H1 (cell line): ENCODE data around the gene SSRP1. TPM values are rescaled to one million over a fixed set of nuclear protein-coding genes. Genes with fewer than 3 reads are reported as not detected.
A peak's percentile ranks its signal among the peaks of the same experiment; 100 is the strongest.

ENCODE experiments used
- CTCF ChIA-PET: fragments of 300-600 bp; sonication (Branson Sonifier 250); formaldehyde crosslinking; loops from one replicate; lab custom pipeline; 2021; ENCODE audit not compliant: partially characterized antibody; lab: Charles Lee
- POLR2A ChIA-PET: fragments of 300-600 bp; sonication (Branson Sonifier 250); formaldehyde crosslinking; loops from one replicate; lab custom pipeline; 2021; ENCODE audit warnings: inconsistent platforms; ENCODE audit not compliant: partially characterized antibody; lab: Charles Lee
- DNase-seq, 2 experiments: peaks; one replicate each; pipeline versions ENCODE4 v3.0.0 to v3.0.0-alpha.2; 2010 to 2022; ENCODE audit warnings: low spot score in 2 of 2, low read depth in 1 of 2, mixed read lengths in 1 of 2
- FAIRE-seq: peaks from 2 replicates; lab custom pipeline; 2011; peaks lifted over from hg19 to GRCh38; lab: Jason Lieb, UNC
- H2AFZ ChIP-seq: 2 replicates; pipeline ENCODE4 v1.8.1; 2012; ENCODE audit warnings: low read length, inconsistent platforms
- H2AK5ac ChIP-seq: 2 replicates; pipeline ENCODE4 v1.6.1; 2013; ENCODE audit warnings: low read depth, low read length
- H2BK120ac ChIP-seq: replicated peaks from 2 replicates; pipeline ENCODE3; 2013; ENCODE audit warnings: low read depth, low read length, inconsistent platforms
- H2BK12ac ChIP-seq: 2 replicates; pipeline ENCODE4 v1.6.1; 2013; ENCODE audit warnings: low read depth, low read length
- H2BK15ac ChIP-seq: 2 replicates; pipeline ENCODE4 v1.6.1; 2013; ENCODE audit warnings: low read length
- H2BK20ac ChIP-seq: 2 replicates; pipeline ENCODE4 v1.6.1; 2013; ENCODE audit warnings: low read length
- H2BK5ac ChIP-seq: 2 replicates; pipeline ENCODE4 v1.6.1; 2013; ENCODE audit warnings: low read depth, low read length
- H3K14ac ChIP-seq: 2 replicates; pipeline ENCODE4 v1.6.1; 2013; ENCODE audit warnings: inconsistent platforms; ENCODE audit not compliant: insufficient read length
- H3K18ac ChIP-seq: 2 replicates; pipeline ENCODE4 v1.6.1; 2013; ENCODE audit warnings: low read length; ENCODE audit errors: extremely low read depth
- H3K23ac ChIP-seq: 2 replicates; pipeline ENCODE4 v1.6.1; 2013; ENCODE audit warnings: inconsistent platforms; ENCODE audit not compliant: insufficient read length
- H3K23me2 ChIP-seq: 2 replicates; pipeline ENCODE4 v1.6.1; 2013; ENCODE audit warnings: low read depth, low read length
- H3K27ac ChIP-seq: 2 replicates; pipeline ENCODE4 v1.6.1; 2011; ENCODE audit warnings: low read depth, low read length, inconsistent platforms
- H3K27me3 ChIP-seq, 4 experiments: replicated peaks in 1 of 4; 1 replicate in 1 of 4; 2 replicates in 3 of 4; pipeline versions ENCODE4 v1.6.1 to v1.8.1; 2011 to 2013; ENCODE audit warnings: low read length in 3 of 4, mild to moderate bottlenecking in 3 of 4, inconsistent platforms in 2 of 4, mixed read lengths in 2 of 4, moderate library complexity in 1 of 4; ENCODE audit not compliant: control insufficient read depth in 3 of 4, insufficient read depth in 3 of 4; ENCODE audit errors: extremely low read depth in 1 of 4
- H3K36me3 ChIP-seq, 4 experiments: 2 replicates each; pipeline versions ENCODE4 v1.6.1 to v1.8.1; 2011 to 2013; ENCODE audit warnings: mild to moderate bottlenecking in 4 of 4, low read length in 3 of 4, moderate library complexity in 2 of 4, control low read depth in 1 of 4, inconsistent platforms in 1 of 4; ENCODE audit not compliant: insufficient read depth in 4 of 4, control insufficient read depth in 2 of 4
- H3K4ac ChIP-seq: replicated peaks from 2 replicates; pipeline ENCODE3; 2013; ENCODE audit warnings: low read length, low read depth, mixed read lengths, inconsistent platforms; ENCODE audit not compliant: insufficient read length
- H3K4me1 ChIP-seq, 4 experiments: replicated peaks in 1 of 4; 1 replicate in 1 of 4; 2 replicates in 3 of 4; pipeline versions ENCODE4 v1.6.1 to v1.8.1; 2011 to 2013; ENCODE audit warnings: low read length in 3 of 4, inconsistent platforms in 2 of 4, mixed read lengths in 1 of 4; ENCODE audit not compliant: insufficient read depth in 4 of 4, control insufficient read depth in 3 of 4
- H3K4me2 ChIP-seq, 2 experiments: 2 replicates each; pipeline versions ENCODE4 v1.6.1 to v1.8.1; 2011 to 2013; ENCODE audit warnings: low read depth in 2 of 2, low read length in 2 of 2, control low read depth in 1 of 2, inconsistent platforms in 1 of 2, mild to moderate bottlenecking in 1 of 2; ENCODE audit not compliant: insufficient read depth in 1 of 2
- H3K4me3 ChIP-seq, 4 experiments: fragments of 200-600, 300-600 bp in 1 of 4; sonication (generic), shearing (Covaris generic), sonication (Bioruptor Twin) in 1 of 4; 2 replicates each; pipeline versions ENCODE4 v1.5.1 to v1.8.1; 2011 to 2016; ENCODE audit warnings: low read length in 4 of 4, low read depth in 3 of 4, control low read depth in 2 of 4, inconsistent platforms in 2 of 4, mild to moderate bottlenecking in 2 of 4, mixed read lengths in 1 of 4, moderate library complexity in 1 of 4; ENCODE audit not compliant: insufficient read depth in 2 of 4; ENCODE audit errors: extremely low read depth in 1 of 4
- H3K56ac ChIP-seq: replicated peaks from 2 replicates; pipeline ENCODE3; 2013; ENCODE audit warnings: low read depth, mild to moderate bottlenecking, mixed read lengths, low read length, inconsistent platforms; ENCODE audit not compliant: insufficient read length
- H3K79me1 ChIP-seq: 2 replicates; pipeline ENCODE4 v1.6.1; 2013; ENCODE audit warnings: low read depth, low read length, control low read depth
- H3K79me2 ChIP-seq, 2 experiments: 2 replicates each; pipeline versions ENCODE4 v1.6.1 to v1.8.1; 2012 to 2013; ENCODE audit warnings: low read length in 2 of 2, mild to moderate bottlenecking in 2 of 2, inconsistent platforms in 1 of 2; ENCODE audit not compliant: insufficient read depth in 2 of 2, control insufficient read depth in 1 of 2
- H3K9ac ChIP-seq, 4 experiments: replicated peaks in 1 of 4; 1 replicate in 1 of 4; 2 replicates in 3 of 4; pipeline versions ENCODE4 v1.6.1 to v1.8.1; 2011 to 2013; ENCODE audit warnings: low read depth in 3 of 4, low read length in 3 of 4, control low read depth in 2 of 4, mild to moderate bottlenecking in 2 of 4, moderate library complexity in 2 of 4, inconsistent platforms in 1 of 4; ENCODE audit errors: extremely low read depth in 1 of 4
- H3K9me3 ChIP-seq, 2 experiments: 2 replicates each; pipeline versions ENCODE4 v1.6.1 to v1.8.1; 2012 to 2013; ENCODE audit warnings: mild to moderate bottlenecking in 2 of 2, moderate library complexity in 2 of 2, control low read depth in 1 of 2, inconsistent platforms in 1 of 2, low read depth in 1 of 2, low read length in 1 of 2, mixed read lengths in 1 of 2; ENCODE audit not compliant: insufficient read depth in 2 of 2
- H4K20me1 ChIP-seq, 2 experiments: replicated peaks in 1 of 2; 2 replicates each; pipeline versions ENCODE3 to v1.8.1; 2011 to 2013; ENCODE audit warnings: inconsistent platforms in 2 of 2, low read length in 2 of 2, mild to moderate bottlenecking in 1 of 2; ENCODE audit not compliant: insufficient read depth in 2 of 2, control insufficient read depth in 1 of 2
- H4K5ac ChIP-seq: 2 replicates; pipeline ENCODE4 v1.6.1; 2013; ENCODE audit warnings: low read length, low read depth, mixed read lengths, inconsistent platforms; ENCODE audit not compliant: insufficient read length
- H4K8ac ChIP-seq: 2 replicates; pipeline ENCODE4 v1.8.0; 2013; ENCODE audit warnings: mild to moderate bottlenecking, moderate library complexity, low read length, inconsistent platforms; ENCODE audit not compliant: insufficient read depth; ENCODE audit errors: extremely low read depth
- H4K91ac ChIP-seq: replicated peaks from 2 replicates; pipeline ENCODE3; 2013; ENCODE audit warnings: low read length, mixed read lengths, inconsistent platforms; ENCODE audit not compliant: insufficient read length
- BRCA1 ChIP-seq: IDR thresholded peaks from 2 replicates; pipeline ENCODE4 v1.6.1; 2012; ENCODE audit warnings: low read depth, low read length, improper control_type of control experiment
- CBX8 ChIP-seq: fragments of 300-800, 300-1000 bp; sonication (generic); IDR thresholded peaks from 2 replicates; pipeline ENCODE4 v1.7.1; 2016; ENCODE audit warnings: low read depth, low read length, borderline replicate concordance
- EZH2 ChIP-seq: fragments of 200-600 bp; sonication (generic); IDR thresholded peaks from 2 replicates; pipeline ENCODE4 v1.7.1; 2012; ENCODE audit warnings: low read depth, mild to moderate bottlenecking, moderate library complexity, low read length, inconsistent platforms; ENCODE audit not compliant: severe bottlenecking
- KDM5A ChIP-seq: fragments of 200-600 bp; IDR thresholded peaks from 2 replicates; pipeline ENCODE4 v1.7.1; 2012; ENCODE audit warnings: mild to moderate bottlenecking, low read length, inconsistent platforms, mixed read lengths
- MAX ChIP-seq: IDR thresholded peaks from 2 replicates; pipeline ENCODE4 v1.6.1; 2012; ENCODE audit warnings: inconsistent platforms
- POLR2A ChIP-seq, 2 experiments: IDR thresholded peaks; 1 replicate in 1 of 2; 2 replicates in 1 of 2; pipeline ENCODE4 v1.6.1; 2011; ENCODE audit warnings: low read depth in 2 of 2, low read length in 2 of 2, mild to moderate bottlenecking in 2 of 2; ENCODE audit errors: control extremely low read depth in 1 of 2
- RBBP5 ChIP-seq: IDR thresholded peaks from 2 replicates; pipeline ENCODE4 v1.7.1; 2012; ENCODE audit warnings: low read depth, mild to moderate bottlenecking, inconsistent platforms, low read length, moderate library complexity, borderline replicate concordance
- RXRA ChIP-seq: IDR thresholded peaks from 2 replicates; pipeline ENCODE4 v1.6.1; 2011; ENCODE audit warnings: low read depth, mild to moderate bottlenecking, low read length, moderate library complexity; ENCODE audit not compliant: insufficient read depth
- SUZ12 ChIP-seq: fragments of 200-600 bp; sonication (generic); IDR thresholded peaks from 2 replicates; pipeline ENCODE4 v1.6.1; 2012; ENCODE audit warnings: mild to moderate bottlenecking, inconsistent platforms, low read length, moderate library complexity, mixed read lengths
- TEAD4 ChIP-seq: IDR thresholded peaks from 2 replicates; pipeline ENCODE4 v1.6.1; 2012; ENCODE audit warnings: low read depth, low read length, inconsistent platforms, mixed read lengths
- WGBS, 2 experiments: shearing (Covaris generic) in 1 of 2; methylation state at CpG; one replicate each; pipeline versions ENCODE4 v1.1.6 to v1.1.7; 2013 to 2015; ENCODE audit warnings: low lambda C conversion rate in 2 of 2, mixed read lengths in 2 of 2, inconsistent platforms in 1 of 2, low coverage in 1 of 2, missing lambda C conversion rate in 1 of 2; ENCODE audit not compliant: insufficient replicate concordance in 2 of 2, insufficient coverage in 1 of 2, insufficient read length in 1 of 2; ENCODE audit errors: extremely low coverage in 1 of 2, missing lambda C conversion rate in 1 of 2; 5-methylcytosine and 5-hydroxymethylcytosine counted together
- polyA plus RNA-seq, 7 experiments: library from polyadenylated mRNA; depleted of rRNA in 3 of 7; stranded (reverse) in 5 of 7; unstranded in 2 of 7; fragments of >200 nt in 5 of 7; fragments of 200-250 nt in 2 of 7; gene quantifications; 1 replicate in 5 of 7; 2 replicates in 1 of 7; 4 replicates in 1 of 7; pipeline versions ENCODE4 v1.2.1 to v1.2.3, GENCODE V29; 2011 to 2013; ENCODE audit warnings: missing spikeins in 2 of 7, mixed read lengths in 2 of 7
- total RNA-seq: library from RNA; stranded (reverse); fragmentation: NEBNext Ultra II Directional; extraction: Animal tissue kit (Norgen Biotek cat#: 25700); gene quantifications from 2 replicates; pipeline ENCODE4 v1.2.1, GENCODE V29; 2021
- TF ChIP-seq, protein P1 (sequence below): IDR thresholded peaks from 2 replicates; pipeline ENCODE4 v1.6.1; 2011; ENCODE audit warnings: low read length, improper control_type of control experiment

SSRP1 gene
- total and polyA plus RNA-seq, 2 of the 8 experiments (the other 6 are each of a cell fraction or from before 2014, with no cell fraction given) = 259 to 281 TPM

- peaks cover 23 to 33% (median 28%) of the 10 kb centered on the region in 4 experiments for H3K36me3 ChIP-seq
- no peak overlapping the region for H2BK20ac ChIP-seq
- no peak overlapping the region for H3K4ac ChIP-seq
- H3K56ac ChIP-seq = no peak overlapping the region
- 78% methylated on average over 12 of the region's 12 CpGs; no CpG with 5 or more reads in 1 of the 2 experiments for WGBS, 2 experiments
- H2BK15ac ChIP-seq = 0 out of 2 replicates have a peak overlapping the region, but pooled peaks have one; percentile 5
- no peak overlapping the region for H4K8ac ChIP-seq
- DNase-seq (no peak), FAIRE-seq (no peak)
- peaks cover 0 to 5% (median 2%) of the 10 kb centered on the region in 4 experiments; a peak in 2 of 7 replicates for H3K27me3 ChIP-seq
- H4K91ac ChIP-seq = no peak overlapping the region
- peaks cover 4% of the 10 kb centered on the region for H3K23me2 ChIP-seq
- H3K14ac ChIP-seq = no peak overlapping the region
- peaks cover 2 to 7% of the 10 kb centered on the region in 2 experiments for H4K20me1 ChIP-seq
- POLR2A ChIA-PET = interaction anchor here (1.0 to 45.7 kb wide), 10 partner anchors 8 to 310 kb away, joined by 3 to 1279 read pairs (median 4); partner anchors contain the start of gene TNKS1BP1
- H2BK5ac ChIP-seq = no peak overlapping the region
- H3K9me3 ChIP-seq = no peaks in the 10 kb centered on the region
- H4K5ac ChIP-seq = no peak overlapping the region
- H3K23ac ChIP-seq = no peak overlapping the region
- peak overlapping the region in 3 of 4 experiments; percentile 32 to 62 (median 34); a peak in 4 of 7 replicates for H3K9ac ChIP-seq
- peaks cover 6% of the 10 kb centered on the region for H3K79me1 ChIP-seq
- H3K27ac ChIP-seq = no peak overlapping the region; the same call in 1 of the 2 replicates
- no peak overlapping the region for H2BK12ac ChIP-seq
- H2BK120ac ChIP-seq = no peak overlapping the region
- H3K4me1 ChIP-seq = peaks cover 5 to 8% (median 6%) of the 10 kb centered on the region in 4 experiments; a peak in 6 of 7 replicates
- peaks cover 12 to 29% of the 10 kb centered on the region in 2 experiments for H3K79me2 ChIP-seq
- peak overlapping the region; percentile 71 to 96 (median 81); a peak in 7 of 8 replicates for H3K4me3 ChIP-seq
- H2AK5ac ChIP-seq = no peak overlapping the region
- H3K18ac ChIP-seq = 0 out of 2 replicates have a peak overlapping the region, but pooled peaks have one; percentile 43
- peak overlapping the region; percentile 69 to 94 for H3K4me2 ChIP-seq
- peak overlapping the region; percentile 93 for H2AFZ ChIP-seq
- CTCF ChIA-PET = interaction anchor here (1.0 to 1.4 kb wide), 3 partner anchors 121 to 378 kb away, joined by 3 to 4 read pairs (median 4); no protein-coding TSS in a partner anchor
- TF ChIP-seq POLR2A (IDR thresholded peaks at IDR 0.05; ENCODE audit: control extremely low read depth in 1 of 2, low read depth in 2 of 2, low read length in 2 of 2) (no peak; a peak in 1 of 3 replicates), BRCA1 (no peak), CBX8 (no peak), MAX (no peak), RXRA (no peak), RBBP5 (no peak), SUZ12 (no peak), EZH2 (no peak), TEAD4 (no peak), KDM5A (no peak)
- TF ChIP-seq, protein P1, sequence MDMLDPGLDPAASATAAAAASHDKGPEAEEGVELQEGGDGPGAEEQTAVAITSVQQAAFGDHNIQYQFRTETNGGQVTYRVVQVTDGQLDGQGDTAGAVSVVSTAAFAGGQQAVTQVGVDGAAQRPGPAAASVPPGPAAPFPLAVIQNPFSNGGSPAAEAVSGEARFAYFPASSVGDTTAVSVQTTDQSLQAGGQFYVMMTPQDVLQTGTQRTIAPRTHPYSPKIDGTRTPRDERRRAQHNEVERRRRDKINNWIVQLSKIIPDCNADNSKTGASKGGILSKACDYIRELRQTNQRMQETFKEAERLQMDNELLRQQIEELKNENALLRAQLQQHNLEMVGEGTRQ = no peak
Observed at GRCh38 chr11:57336111-57336666, 497 bp upstream of the SSRP1 start.
